GM12892 (cell line): ENCODE results near the gene BRCA1.

ENCODE experiments used
- POLR2A ChIP-seq: IDR thresholded peaks from 2 replicates; pipeline ENCODE4 v1.6.1; 2011; ENCODE audit warnings: low read depth, low read length, control low read depth
- POLR2AphosphoS5 ChIP-seq: IDR thresholded peaks from 2 replicates; pipeline ENCODE4 v1.6.1; 2011; ENCODE audit warnings: low read depth, low read length, control low read depth

DNA sequence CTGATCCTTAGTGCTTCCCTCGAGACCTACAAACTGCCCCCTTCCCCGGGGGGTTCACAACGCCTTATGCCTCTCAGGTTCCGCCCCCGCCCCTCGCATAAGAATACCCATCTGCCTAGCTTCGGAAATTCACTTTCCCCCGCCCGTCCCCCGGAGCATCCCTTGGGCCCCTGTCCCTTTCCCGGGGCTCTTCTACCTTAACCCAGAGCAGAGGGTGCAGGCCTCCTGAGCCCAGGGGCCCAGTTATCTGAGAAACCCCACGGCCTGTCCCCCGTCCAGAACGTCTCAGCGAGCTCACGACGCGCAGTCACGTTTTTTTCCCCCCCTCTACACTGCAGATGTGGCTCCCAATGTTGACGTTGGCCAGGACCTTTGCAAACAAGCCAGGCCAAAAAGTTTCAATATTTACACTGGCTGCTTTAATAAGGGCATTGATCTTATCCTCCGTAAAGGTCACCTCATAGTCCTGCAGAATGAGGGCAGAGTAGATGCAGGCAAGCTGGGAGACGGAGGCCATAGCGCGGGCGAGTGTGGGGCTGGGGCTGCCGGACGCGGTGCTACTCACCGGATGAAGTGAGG, 44.5 kb upstream of the BRCA1 start:
- TF ChIP-seq POLR2A: no peak
- no peak for TF ChIP-seq POLR2AphosphoS5
